ENCODE results near the gene SYCE1L. TPM values are rescaled to one million over a fixed set of nuclear protein-coding genes. Genes with fewer than 3 reads are reported as not detected.

The SYCE1L gene
- total RNA-seq, 1 experiment from 2014 or later, result 9.9 TPM

DNA sequence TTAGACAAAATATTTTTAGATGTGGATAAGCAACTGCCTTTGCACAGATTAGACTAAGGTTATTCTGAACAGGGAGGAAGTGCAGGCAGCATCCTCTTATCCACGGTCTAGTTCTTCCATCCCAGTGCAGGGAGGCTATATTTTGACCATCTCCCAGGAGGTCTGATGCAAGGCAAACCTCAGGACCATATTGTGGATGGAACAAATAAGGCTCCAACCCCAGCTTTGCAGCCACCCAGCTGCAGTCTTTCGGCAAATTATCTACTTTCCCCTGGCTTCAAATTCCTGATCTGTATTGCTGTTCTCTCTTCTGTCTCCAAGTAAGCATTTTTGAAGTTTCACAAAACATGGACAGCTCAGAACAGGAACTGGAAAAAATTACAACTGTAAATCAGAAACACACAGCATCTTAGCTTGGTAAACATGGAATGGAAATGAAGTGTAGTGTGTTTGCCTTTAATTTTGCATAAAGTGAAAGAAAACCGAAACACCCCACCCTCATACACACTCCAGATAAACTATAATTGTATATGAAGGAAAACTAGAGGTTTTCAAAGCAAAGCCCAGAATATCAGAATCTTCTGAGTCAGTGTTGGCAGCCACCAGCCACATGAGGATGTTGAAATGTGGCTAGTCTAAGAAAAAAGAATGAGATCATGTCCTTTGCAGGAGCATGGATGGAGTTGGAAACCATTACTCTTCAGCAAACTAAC lies 41.7 kb upstream of the SYCE1L start:
- H4K5ac ChIP-seq (ENCODE audit: insufficient read length, low read depth, low read length), result no peak overlapping the region
- H3K27me3 ChIP-seq (ENCODE audit: insufficient read depth, low read length), result no peaks in the 10 kb centered on the region
- no peaks in the 10 kb centered on the region for H3K4me1 ChIP-seq (ENCODE audit: insufficient read depth, low read length)
- Mint-ChIP-seq H3K4me3 (no peak overlapping the region), H3K27me3 (ENCODE audit: low read depth) (peaks cover 4% of the 10 kb centered on the region), H3K4me1 (no peaks in the 10 kb centered on the region), H3K27ac (no peak overlapping the region), H3K9me3 (no peaks in the 10 kb centered on the region), H3K36me3 (ENCODE audit: insufficient read depth in 1 of 3, low read depth in 3 of 3) (no peaks in the 10 kb centered on the region)
- no peak overlapping the region for H4K8ac ChIP-seq (replicated peaks; ENCODE audit: insufficient read length, low read depth, low read length)
- TF ChIP-seq, protein P1, sequence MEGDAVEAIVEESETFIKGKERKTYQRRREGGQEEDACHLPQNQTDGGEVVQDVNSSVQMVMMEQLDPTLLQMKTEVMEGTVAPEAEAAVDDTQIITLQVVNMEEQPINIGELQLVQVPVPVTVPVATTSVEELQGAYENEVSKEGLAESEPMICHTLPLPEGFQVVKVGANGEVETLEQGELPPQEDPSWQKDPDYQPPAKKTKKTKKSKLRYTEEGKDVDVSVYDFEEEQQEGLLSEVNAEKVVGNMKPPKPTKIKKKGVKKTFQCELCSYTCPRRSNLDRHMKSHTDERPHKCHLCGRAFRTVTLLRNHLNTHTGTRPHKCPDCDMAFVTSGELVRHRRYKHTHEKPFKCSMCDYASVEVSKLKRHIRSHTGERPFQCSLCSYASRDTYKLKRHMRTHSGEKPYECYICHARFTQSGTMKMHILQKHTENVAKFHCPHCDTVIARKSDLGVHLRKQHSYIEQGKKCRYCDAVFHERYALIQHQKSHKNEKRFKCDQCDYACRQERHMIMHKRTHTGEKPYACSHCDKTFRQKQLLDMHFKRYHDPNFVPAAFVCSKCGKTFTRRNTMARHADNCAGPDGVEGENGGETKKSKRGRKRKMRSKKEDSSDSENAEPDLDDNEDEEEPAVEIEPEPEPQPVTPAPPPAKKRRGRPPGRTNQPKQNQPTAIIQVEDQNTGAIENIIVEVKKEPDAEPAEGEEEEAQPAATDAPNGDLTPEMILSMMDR (conservative IDR thresholded peaks at IDR 0.05), result no peak
- no peaks in the 10 kb centered on the region for H3K79me2 ChIP-seq (ENCODE audit: insufficient read depth, low read length)
- H3K9me3 ChIP-seq (ENCODE audit: control insufficient read depth, low read depth, low read length), result no peaks in the 10 kb centered on the region
- H2BK120ac ChIP-seq (ENCODE audit: low read depth, low read length, poor library complexity, severe bottlenecking), result no peak overlapping the region
- H3T11ph ChIP-seq (ENCODE audit: low read length), result no peak overlapping the region
- no peak overlapping the region for H3K23ac ChIP-seq (ENCODE audit: insufficient read length, low read depth, low read length)
- H2BK15ac ChIP-seq (ENCODE audit: low read depth, low read length), result no peak overlapping the region
- no peak for DNase-seq
- no peak overlapping the region for H2AFZ ChIP-seq (ENCODE audit: low read length)
- no peak overlapping the region for H3K18ac ChIP-seq (ENCODE audit: insufficient read length, low read depth, low read length)
- no peak overlapping the region for H3K27ac ChIP-seq (ENCODE audit: insufficient read length, low read depth, low read length)
- no peak overlapping the region for H4K91ac ChIP-seq (ENCODE audit: insufficient read length, low read depth, low read length)
- H2BK12ac ChIP-seq (ENCODE audit: insufficient read length, low read depth, low read length), result no peak overlapping the region
- H3K23me2 ChIP-seq (ENCODE audit: insufficient read length, low read depth, low read length, poor library complexity, severe bottlenecking), result no peaks in the 10 kb centered on the region
- WGBS (ENCODE audit: extremely low coverage, insufficient read length, low lambda C conversion rate), result no CpG with 5 or more reads among the region's 3 CpGs
- no peak overlapping the region for H3K4me2 ChIP-seq (ENCODE audit: insufficient read depth, insufficient read length, low read length)
- no peak overlapping the region for H2BK5ac ChIP-seq (ENCODE audit: insufficient read length, low read length)
- no peak overlapping the region for H3K4ac ChIP-seq (ENCODE audit: low read depth, low read length)
- H2AK5ac ChIP-seq (ENCODE audit: insufficient read length, low read length), result no peak overlapping the region
- no peak overlapping the region for H3K14ac ChIP-seq (ENCODE audit: insufficient read depth, low read length)
- H4K20me1 ChIP-seq (ENCODE audit: control insufficient read depth, insufficient read depth, insufficient read length), result no peaks in the 10 kb centered on the region
- no peak overlapping the region for H2BK20ac ChIP-seq (ENCODE audit: low read depth, low read length, poor library complexity, severe bottlenecking)
- H3K79me1 ChIP-seq (ENCODE audit: insufficient read depth, low read depth, low read length, poor library complexity, severe bottlenecking), result no peaks in the 10 kb centered on the region
- no peak overlapping the region for H3K56ac ChIP-seq (ENCODE audit: insufficient read length, low read depth, low read length)
- H3K9ac ChIP-seq (ENCODE audit: extremely low read depth, insufficient read length, low read length), result no peak overlapping the region

Data from H9 (cell line).